Fibroblast of lung (primary cell): ENCODE data around the gene MEF2D.

ENCODE experiments used
- CTCF ChIP-seq, 2 donors: IDR thresholded peaks in 1 of 2; conservative IDR thresholded peaks in 1 of 2; 1 replicate in 1 of 2; 2 replicates in 1 of 2; pipeline ENCODE4 v1.5.1; 2011 to 2012; ENCODE audit warnings: low read length in 2 of 2, control low read depth in 1 of 2, inconsistent platforms in 1 of 2, low read depth in 1 of 2, mild to moderate bottlenecking in 1 of 2
- EZH2 ChIP-seq: IDR thresholded peaks from 2 replicates; pipeline ENCODE4 v1.5.1; 2012; ENCODE audit warnings: low read length, control low read depth, mild to moderate bottlenecking; ENCODE audit errors: missing control alignments

GRCh38 chr1:156465747-156466365, 34.7 kb downstream of the MEF2D start:
- TF ChIP-seq CTCF (conservative IDR thresholded peaks at IDR 0.05 in 1 of 2, IDR thresholded peaks at IDR 0.05 in 1 of 2; ENCODE audit: low read depth in 1 of 2, low read length in 2 of 2) (peak in 1 of 2 donors; percentile 32), EZH2 (no peak)
